Mesenchymal stem cell (in vitro differentiated cells and primary cell): ENCODE measurements around the gene TFAP2D.

Experiments used
- DNase-seq: peaks from one replicate; pipeline ENCODE4 v3.0.0-alpha.2; 2013
- H2AFZ ChIP-seq: one replicate; pipeline ENCODE4 v1.6.1; 2013; ENCODE audit warnings: low read depth, mild to moderate bottlenecking, control low read depth, inconsistent platforms, low read length, moderate library complexity
- H2AK5ac ChIP-seq: 2 replicates; pipeline ENCODE4 v1.6.1; 2013; ENCODE audit warnings: low read length, moderate library complexity, mild to moderate bottlenecking, inconsistent platforms; ENCODE audit not compliant: severe bottlenecking
- H2BK120ac ChIP-seq: one replicate; pipeline ENCODE4 v1.6.1; 2013; ENCODE audit warnings: low read depth, mild to moderate bottlenecking, inconsistent platforms, low read length, moderate library complexity
- H2BK12ac ChIP-seq, 2 experiments: one replicate each; pipeline ENCODE4 v1.6.1; 2013; ENCODE audit warnings: inconsistent platforms in 2 of 2, low read length in 2 of 2, mild to moderate bottlenecking in 2 of 2, moderate library complexity in 2 of 2, control low read depth in 1 of 2
- H2BK15ac ChIP-seq: one replicate; pipeline ENCODE4 v1.6.1; 2013; ENCODE audit warnings: mild to moderate bottlenecking, low read depth, inconsistent platforms; ENCODE audit not compliant: poor library complexity, severe bottlenecking
- H2BK5ac ChIP-seq: 2 replicates; pipeline ENCODE4 v1.6.1; 2013; ENCODE audit warnings: low read depth, mild to moderate bottlenecking, low read length, control low read depth, inconsistent platforms; ENCODE audit not compliant: poor library complexity, severe bottlenecking
- H3K14ac ChIP-seq, 2 experiments: one replicate each; pipeline ENCODE4 v1.6.1; 2013; ENCODE audit warnings: inconsistent platforms in 2 of 2, low read length in 2 of 2, control low read depth in 1 of 2, mild to moderate bottlenecking in 1 of 2, moderate library complexity in 1 of 2
- H3K18ac ChIP-seq, 2 experiments: one replicate each; pipeline ENCODE4 v1.6.1; 2013; ENCODE audit warnings: inconsistent platforms in 2 of 2, low read length in 2 of 2, control low read depth in 1 of 2, low read depth in 1 of 2, mild to moderate bottlenecking in 1 of 2
- H3K23ac ChIP-seq, 2 experiments: one replicate each; pipeline ENCODE4 v1.6.1; 2013; ENCODE audit warnings: inconsistent platforms in 2 of 2, low read length in 2 of 2, mild to moderate bottlenecking in 2 of 2, moderate library complexity in 2 of 2, control low read depth in 1 of 2
- H3K27ac ChIP-seq: 2 replicates; pipeline ENCODE4 v1.5.1; 2013; ENCODE audit warnings: mild to moderate bottlenecking, moderate library complexity, low read length, control low read depth, inconsistent platforms; ENCODE audit not compliant: poor library complexity, severe bottlenecking
- H3K27me3 ChIP-seq, 2 experiments: 2 replicates each; pipeline versions ENCODE4 v1.6.1 to v1.7.0; 2013; ENCODE audit warnings: low read length in 2 of 2, mild to moderate bottlenecking in 2 of 2, moderate library complexity in 2 of 2, control low read depth in 1 of 2, inconsistent platforms in 1 of 2; ENCODE audit not compliant: control insufficient read depth in 1 of 2, insufficient read depth in 1 of 2
- H3K36me3 ChIP-seq, 2 experiments: 2 replicates each; pipeline versions ENCODE4 v1.6.1 to v1.7.0; 2013; ENCODE audit warnings: low read length in 2 of 2, control low read depth in 1 of 2, inconsistent platforms in 1 of 2, low read depth in 1 of 2, mild to moderate bottlenecking in 1 of 2; ENCODE audit not compliant: insufficient read depth in 2 of 2, control insufficient read depth in 1 of 2
- H3K4ac ChIP-seq, 2 experiments: one replicate each; pipeline ENCODE4 v1.6.1; 2013; ENCODE audit warnings: inconsistent platforms in 2 of 2, low read length in 2 of 2, mild to moderate bottlenecking in 2 of 2, moderate library complexity in 2 of 2, control low read depth in 1 of 2, low read depth in 1 of 2
- H3K4me1 ChIP-seq: 2 replicates; pipeline ENCODE4 v1.6.1; 2013; ENCODE audit warnings: low read depth, low read length, control low read depth; ENCODE audit not compliant: control insufficient read depth, insufficient read depth
- H3K4me2 ChIP-seq: 2 replicates; pipeline ENCODE4 v1.6.1; 2013; ENCODE audit warnings: low read length, mild to moderate bottlenecking, inconsistent platforms; ENCODE audit not compliant: poor library complexity, severe bottlenecking
- H3K4me3 ChIP-seq, 2 experiments: 2 replicates each; pipeline versions ENCODE4 v1.5.1 to v1.7.0; 2013; ENCODE audit warnings: low read length in 2 of 2, mild to moderate bottlenecking in 2 of 2, control low read depth in 1 of 2, low read depth in 1 of 2; ENCODE audit not compliant: insufficient read depth in 1 of 2
- H3K79me1 ChIP-seq: replicated peaks from 2 replicates; pipeline ENCODE4 v1.6.1; 2013; ENCODE audit warnings: mild to moderate bottlenecking, control low read depth, low read length, inconsistent platforms; ENCODE audit not compliant: poor library complexity, severe bottlenecking
- H3K9ac ChIP-seq: 2 replicates; pipeline ENCODE4 v1.7.0; 2013; ENCODE audit warnings: mild to moderate bottlenecking, low read length, moderate library complexity
- H3K9me3 ChIP-seq: 2 replicates; pipeline ENCODE4 v1.7.0; 2013; ENCODE audit warnings: mild to moderate bottlenecking, low read length; ENCODE audit not compliant: control insufficient read depth
- H4K8ac ChIP-seq: one replicate; pipeline ENCODE4 v1.6.1; 2013; ENCODE audit warnings: inconsistent platforms, mild to moderate bottlenecking, low read length, moderate library complexity
- H4K91ac ChIP-seq: one replicate; pipeline ENCODE4 v1.6.1; 2013; ENCODE audit warnings: mild to moderate bottlenecking, low read length, inconsistent platforms
- WGBS: methylation state at CpG from one replicate; pipeline ENCODE4 v1.1.7; 2013; ENCODE audit warnings: mixed read lengths; 5-methylcytosine and 5-hydroxymethylcytosine counted together

Gene TFAP2D

DNA sequence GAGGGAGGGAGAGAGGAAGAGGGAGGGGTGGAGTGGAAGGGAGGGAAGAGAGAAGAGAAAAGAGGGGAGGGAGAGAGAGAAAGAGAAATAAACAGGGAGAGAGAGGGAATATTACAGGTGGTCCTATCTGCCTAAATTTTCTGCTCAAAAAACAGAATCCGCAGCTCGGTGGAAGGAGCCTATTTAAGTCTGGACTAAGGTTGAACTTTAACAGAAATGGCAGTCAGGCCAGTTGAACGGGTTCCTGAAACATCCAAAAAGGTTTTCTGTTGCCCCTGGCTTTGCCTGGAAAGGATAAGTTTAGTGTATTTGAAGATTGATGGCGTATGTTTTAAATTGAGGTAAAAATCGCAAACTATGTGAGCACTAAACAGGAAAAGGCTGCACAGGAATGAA, 107.5 kb downstream of the TFAP2D start:
- WGBS, result 4% methylated on average over 5 of the region's 5 CpGs
- Histone ChIP-seq H3K27ac (no peak overlapping the region), H2BK120ac (no peak overlapping the region), H3K9ac (no peak overlapping the region), H3K23ac (no peak overlapping the region), H2AK5ac (no peak overlapping the region), H2AFZ (no peak overlapping the region), H3K79me1 (no peaks in the 10 kb centered on the region), H3K36me3 (no peaks in the 10 kb centered on the region), H2BK5ac (no peak overlapping the region), H3K4me1 (peaks cover 21% of the 10 kb centered on the region), H2BK15ac (no peak overlapping the region), H3K18ac (no peak overlapping the region), H2BK12ac (no peak overlapping the region), H3K9me3 (no peaks in the 10 kb centered on the region), H4K91ac (no peak overlapping the region), H3K27me3 (peaks cover 85 to 93% of the 10 kb centered on the region in 2 experiments), H4K8ac (no peak overlapping the region), H3K4ac (no peak overlapping the region), H3K14ac (no peak overlapping the region), H3K4me2 (no peak overlapping the region), H3K4me3 (no peak overlapping the region)
- no peak for DNase-seq

DNA sequence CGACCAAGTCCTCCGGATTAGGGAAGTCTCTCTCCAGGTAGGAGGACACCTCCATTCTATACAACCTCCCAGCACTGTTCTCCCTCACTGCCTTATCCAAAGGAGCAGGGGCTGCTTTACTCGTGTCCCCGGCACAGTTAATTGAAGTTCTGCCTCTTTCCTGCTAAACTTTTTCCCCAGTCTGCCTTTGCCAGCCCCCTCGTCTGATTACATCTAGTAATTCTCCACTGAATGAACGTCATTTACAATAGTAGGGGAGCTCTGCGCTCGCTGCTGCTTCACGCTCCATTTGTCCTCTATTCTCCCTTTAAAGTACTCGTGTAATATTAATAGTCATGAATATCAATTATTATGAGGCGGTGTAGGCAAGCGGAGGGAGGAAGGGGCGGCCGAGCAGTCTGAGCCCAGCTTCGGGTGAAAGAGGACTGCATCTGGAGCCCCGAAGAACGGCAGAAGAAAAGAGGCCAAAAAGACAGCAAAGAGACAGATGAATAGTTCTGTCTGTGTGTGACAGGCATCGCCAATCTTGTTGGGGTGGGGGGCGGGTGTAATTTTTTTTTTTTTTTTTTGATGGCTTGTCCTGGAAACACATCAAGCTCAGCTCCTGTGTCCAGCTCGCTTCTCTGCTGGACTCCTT, 108.2 kb downstream of the TFAP2D start:
- Histone ChIP-seq H3K9me3 (no peaks in the 10 kb centered on the region), H2BK15ac (no peak overlapping the region), H3K14ac (no peak overlapping the region), H2BK12ac (no peak overlapping the region), H4K91ac (no peak overlapping the region), H3K79me1 (no peaks in the 10 kb centered on the region), H3K4me2 (peak overlapping the region; percentile 26), H3K27me3 (peaks cover 92 to 99% of the 10 kb centered on the region in 2 experiments), H2BK120ac (no peak overlapping the region), H2AK5ac (no peak overlapping the region), H3K9ac (no peak overlapping the region), H3K4me1 (peaks cover 21% of the 10 kb centered on the region), H2AFZ (no peak overlapping the region), H3K23ac (no peak overlapping the region), H3K27ac (no peak overlapping the region), H2BK5ac (no peak overlapping the region), H3K36me3 (no peaks in the 10 kb centered on the region), H4K8ac (no peak overlapping the region), H3K4me3 (no peak overlapping the region), H3K18ac (no peak overlapping the region), H3K4ac (no peak overlapping the region)
- 5% methylated on average over 13 of the region's 20 CpGs for WGBS
- no peak for DNase-seq

GRCh38 chr6:50822078-50822476, 108.8 kb downstream of the TFAP2D start:
- Histone ChIP-seq H3K9ac (no peak overlapping the region), H3K36me3 (no peaks in the 10 kb centered on the region), H3K79me1 (no peaks in the 10 kb centered on the region), H4K91ac (no peak overlapping the region), H3K9me3 (no peaks in the 10 kb centered on the region), H3K4me2 (no peak overlapping the region), H2BK15ac (no peak overlapping the region), H2BK5ac (no peak overlapping the region), H3K18ac (no peak overlapping the region), H2BK120ac (no peak overlapping the region), H2BK12ac (no peak overlapping the region), H3K27ac (no peak overlapping the region), H2AK5ac (no peak overlapping the region), H3K14ac (no peak overlapping the region), H3K27me3 (peaks cover 96 to 99% of the 10 kb centered on the region in 2 experiments), H3K4me3 (no peak overlapping the region), H4K8ac (no peak overlapping the region), H3K4ac (no peak overlapping the region), H2AFZ (no peak overlapping the region), H3K23ac (no peak overlapping the region), H3K4me1 (peaks cover 21% of the 10 kb centered on the region)
- DNase-seq, result no peak
- 2% methylated on average over 6 of the region's 6 CpGs for WGBS
